ENCODE measurements around the gene MAGI2. TPM values are rescaled to one million over a fixed set of nuclear protein-coding genes. Genes with fewer than 3 reads are reported as not detected.

MAGI2 gene
- total RNA-seq, 2 experiments from 2014 or later, result 0.09 to 0.19 TPM

DNA sequence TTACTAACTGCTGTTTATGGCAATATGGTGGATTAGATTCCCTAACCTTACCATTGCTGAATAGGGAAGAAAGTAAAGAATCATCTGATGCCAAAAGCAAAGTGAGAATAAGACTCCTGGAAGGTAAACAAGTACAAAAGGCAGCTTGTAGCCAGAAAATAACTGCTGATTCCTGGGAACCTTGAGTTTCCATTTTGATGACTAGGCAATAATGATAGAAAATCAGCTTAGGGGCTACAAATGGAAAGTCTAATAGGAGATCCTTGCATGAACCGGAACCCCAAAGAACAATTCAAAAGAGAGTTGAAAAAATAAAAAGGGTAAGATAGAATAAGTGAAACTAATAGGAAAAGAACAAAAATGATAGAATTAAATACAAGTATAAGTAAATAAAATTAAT lies 1338.5 kb downstream of the MAGI2 start:
- Mint-ChIP-seq H3K4me3 (no peak overlapping the region), H3K9me3 (ENCODE audit: low read depth) (no peaks in the 10 kb centered on the region), H3K36me3 (no peaks in the 10 kb centered on the region), H3K4me1 (no peaks in the 10 kb centered on the region), H3K27me3 (peaks cover 7% of the 10 kb centered on the region), H3K27ac (no peak overlapping the region)
- DNase-seq, result no peak
- CTCF ChIA-PET, result no interaction called here
- no peak for ATAC-seq

DNA sequence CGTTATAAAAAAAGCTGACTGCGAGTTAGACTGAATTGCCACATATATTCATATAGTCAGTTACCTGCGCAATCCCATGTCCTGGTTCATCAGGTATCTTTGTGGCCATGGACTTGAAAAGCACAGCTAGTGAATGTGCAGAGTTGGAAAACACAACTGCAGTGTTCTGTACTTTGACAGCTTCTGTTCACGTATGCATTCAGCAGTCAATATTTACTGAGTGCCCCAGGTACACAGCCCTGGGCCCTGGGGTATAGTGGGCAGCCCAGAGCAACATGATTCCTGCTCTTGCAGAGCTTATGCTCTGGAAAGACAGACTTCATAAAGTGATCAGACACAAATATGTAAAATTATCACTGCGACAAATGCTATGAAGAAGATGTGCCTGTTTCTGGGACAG lies 1341.0 kb downstream of the MAGI2 start:
- H3K27me3 Mint-ChIP-seq, result peaks cover 12% of the 10 kb centered on the region
- H3K4me3 Mint-ChIP-seq, result no peak overlapping the region
- H3K9me3 Mint-ChIP-seq (ENCODE audit: low read depth), result peaks cover 2% of the 10 kb centered on the region
- H3K27ac Mint-ChIP-seq, result no peak overlapping the region
- H3K36me3 Mint-ChIP-seq, result no peaks in the 10 kb centered on the region
- no peak for DNase-seq
- H3K4me1 Mint-ChIP-seq, result no peaks in the 10 kb centered on the region
- CTCF ChIA-PET, result no interaction called here
- ATAC-seq, result no peak

DNA sequence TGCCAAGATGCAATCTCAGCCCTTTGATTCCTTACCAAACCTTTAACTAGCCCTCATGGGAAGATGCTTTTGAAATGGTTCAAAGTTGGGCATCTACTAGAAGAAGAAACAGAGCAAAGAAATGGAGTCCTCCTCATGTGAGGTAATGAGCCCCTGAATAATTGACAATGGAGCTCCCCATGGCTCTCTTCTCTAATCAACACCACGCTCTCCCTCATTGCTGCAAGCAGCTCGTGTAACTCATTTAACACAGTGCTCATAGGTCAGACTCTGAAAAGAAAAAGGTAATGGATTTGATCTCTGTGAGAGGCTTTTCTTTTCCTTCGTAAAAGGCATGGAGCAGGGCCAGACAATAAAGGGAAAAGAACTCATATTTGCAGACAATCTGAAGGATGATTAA lies 1342.1 kb downstream of the MAGI2 start:
- DNase-seq, result no peak
- peaks cover 15% of the 10 kb centered on the region for H3K27me3 Mint-ChIP-seq
- H3K4me3 Mint-ChIP-seq, result no peak overlapping the region
- H3K36me3 Mint-ChIP-seq, result no peaks in the 10 kb centered on the region
- H3K27ac Mint-ChIP-seq, result no peak overlapping the region
- ATAC-seq, result no peak
- H3K4me1 Mint-ChIP-seq, result no peaks in the 10 kb centered on the region
- CTCF ChIA-PET, result no interaction called here
- peaks cover 2% of the 10 kb centered on the region for H3K9me3 Mint-ChIP-seq (ENCODE audit: low read depth)

DNA sequence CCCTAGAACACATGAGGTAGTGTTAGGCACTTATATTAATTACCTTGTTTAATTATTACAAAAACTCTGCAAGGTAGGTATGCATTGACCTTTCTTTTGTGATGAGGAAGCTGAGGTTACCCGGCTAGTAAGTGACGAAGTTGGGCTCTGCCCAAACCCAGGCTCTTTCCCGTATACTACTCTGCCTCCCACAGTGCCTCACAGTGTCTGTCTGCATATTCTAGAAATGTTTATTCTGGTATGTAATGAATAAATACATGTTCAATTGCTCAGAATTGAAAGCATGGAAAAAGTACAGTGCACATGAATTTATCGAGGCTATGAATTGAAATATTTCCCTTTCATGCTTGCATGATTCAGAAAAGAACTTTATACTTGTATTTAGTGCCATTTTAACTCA lies 1350.0 kb downstream of the MAGI2 start:
- Mint-ChIP-seq H3K27me3 (peaks cover 10% of the 10 kb centered on the region), H3K36me3 (no peaks in the 10 kb centered on the region), H3K4me1 (no peaks in the 10 kb centered on the region), H3K4me3 (no peak overlapping the region), H3K9me3 (ENCODE audit: low read depth) (peaks cover 1% of the 10 kb centered on the region), H3K27ac (no peak overlapping the region)
- ATAC-seq (no peak), DNase-seq (no peak)
- CTCF ChIA-PET, result no interaction called here

DNA sequence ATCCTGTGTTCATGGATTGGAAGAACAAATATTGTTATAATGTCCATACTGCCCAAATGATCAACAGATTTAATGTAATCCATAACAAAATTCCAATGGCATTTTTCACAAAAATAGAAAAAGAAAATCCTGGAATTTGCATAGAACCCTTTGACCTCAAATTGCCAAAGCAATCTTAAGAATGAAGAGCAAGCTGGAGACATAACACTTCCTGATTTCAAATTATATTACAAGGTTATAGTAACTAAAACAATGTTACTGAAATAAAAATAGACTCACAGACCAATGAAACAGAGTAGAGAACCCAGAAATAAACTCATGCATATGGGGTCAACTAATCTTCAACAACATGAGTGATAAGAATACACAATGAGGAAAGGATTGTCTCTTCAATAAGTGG lies 1352.4 kb downstream of the MAGI2 start:
- H3K9me3 Mint-ChIP-seq (ENCODE audit: low read depth), result no peaks in the 10 kb centered on the region
- no peaks in the 10 kb centered on the region for H3K36me3 Mint-ChIP-seq
- H3K4me3 Mint-ChIP-seq, result no peak overlapping the region
- no peaks in the 10 kb centered on the region for H3K4me1 Mint-ChIP-seq
- H3K27me3 Mint-ChIP-seq, result peaks cover 3% of the 10 kb centered on the region
- DNase-seq (no peak), ATAC-seq (no peak)
- H3K27ac Mint-ChIP-seq, result no peak overlapping the region
- CTCF ChIA-PET, result no interaction called here

DNA sequence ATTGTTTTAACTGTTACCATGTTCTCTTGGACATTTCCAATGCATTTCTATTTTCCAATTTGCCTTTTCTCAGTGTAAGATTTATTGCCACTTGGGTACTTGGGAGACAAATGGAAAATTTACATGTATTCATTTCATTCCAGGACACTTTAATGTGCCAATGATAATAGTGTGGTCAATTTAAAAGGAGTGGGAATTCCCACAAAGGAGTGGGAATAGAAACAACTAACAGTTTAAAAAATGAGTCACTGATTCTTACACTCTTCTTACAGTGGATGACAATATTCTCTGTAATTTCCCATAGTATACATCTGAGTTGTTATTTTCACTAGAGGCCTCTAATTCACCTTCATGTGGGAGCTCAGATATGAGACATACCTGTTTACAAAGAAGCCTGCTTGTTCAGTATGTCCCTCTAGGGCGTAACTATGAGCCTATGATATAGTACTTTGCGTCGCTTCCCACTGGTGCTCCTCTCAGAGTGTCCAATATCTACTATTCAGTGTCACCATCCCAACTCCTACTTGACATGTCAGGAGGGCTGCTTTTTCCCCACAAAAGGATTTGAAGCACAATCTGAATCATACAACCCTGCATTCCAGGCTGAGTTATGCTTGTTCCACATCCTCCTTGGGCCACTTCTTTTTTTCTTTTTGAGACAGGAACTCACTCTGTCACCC lies 1353.6 kb downstream of the MAGI2 start:
- H3K4me3 Mint-ChIP-seq, result no peak overlapping the region
- H3K27ac Mint-ChIP-seq, result no peak overlapping the region
- no peaks in the 10 kb centered on the region for H3K36me3 Mint-ChIP-seq
- no peaks in the 10 kb centered on the region for H3K4me1 Mint-ChIP-seq
- CTCF ChIA-PET, result no interaction called here
- peaks cover 9% of the 10 kb centered on the region for H3K27me3 Mint-ChIP-seq
- DNase-seq (no peak), ATAC-seq (no peak)
- H3K9me3 Mint-ChIP-seq (ENCODE audit: low read depth), result no peaks in the 10 kb centered on the region

DNA sequence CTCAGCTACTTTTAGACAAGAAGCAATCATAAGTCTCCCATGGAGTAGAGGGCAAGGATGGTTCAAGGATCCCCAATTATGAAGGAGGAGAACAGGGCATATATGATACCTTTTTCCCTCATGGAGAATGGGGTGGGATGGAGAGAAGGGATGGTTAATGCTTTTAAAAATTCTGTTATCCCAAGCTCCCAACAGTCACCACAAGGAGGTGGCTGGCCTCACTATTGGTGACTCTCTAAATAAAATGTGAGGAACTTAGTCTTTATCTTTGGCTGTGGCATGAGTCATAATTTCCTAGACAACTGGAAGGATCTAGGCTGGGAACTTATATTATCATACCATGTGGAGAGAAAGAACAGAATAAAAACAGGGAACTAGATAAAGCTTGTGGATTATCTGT lies 1357.9 kb downstream of the MAGI2 start:
- H3K4me1 Mint-ChIP-seq, result no peaks in the 10 kb centered on the region
- no peak for ATAC-seq
- CTCF ChIA-PET, result no interaction called here

DNA sequence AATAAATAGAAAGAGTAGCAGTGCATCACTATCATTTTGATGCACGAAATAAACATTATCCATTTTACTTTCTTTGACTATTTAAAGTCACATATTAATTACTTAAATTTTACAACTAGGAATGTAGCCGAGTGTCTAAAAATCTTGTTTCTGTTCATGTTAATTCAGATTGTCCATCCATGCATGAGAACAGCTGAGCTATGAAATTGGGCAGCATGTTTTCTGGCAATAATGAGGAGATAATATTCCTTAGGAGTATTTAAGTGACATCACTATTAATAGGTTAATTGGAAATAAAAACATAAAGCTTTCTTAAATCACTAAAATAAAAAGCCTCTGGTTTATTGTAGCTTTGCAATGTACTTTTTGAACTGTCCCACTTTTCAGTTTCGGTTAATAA lies 1361.1 kb downstream of the MAGI2 start:
- no peak for ATAC-seq
- Mint-ChIP-seq H3K4me1 (no peaks in the 10 kb centered on the region), H3K36me3 (no peaks in the 10 kb centered on the region), H3K27me3 (peaks cover 8% of the 10 kb centered on the region), H3K27ac (no peak overlapping the region), H3K9me3 (ENCODE audit: low read depth) (no peaks in the 10 kb centered on the region), H3K4me3 (no peak overlapping the region)
- CTCF ChIA-PET, result interaction anchor here (0.6 kb wide), 1 partner anchor 92 kb away, joined by 3 read pairs; no protein-coding TSS in a partner anchor
- no peak for DNase-seq

More for the DNA sequence above, 1357.9 kb downstream of the MAGI2 start:
- H3K27ac Mint-ChIP-seq, result no peak overlapping the region
- no peak for DNase-seq
- H3K4me3 Mint-ChIP-seq, result no peak overlapping the region
- H3K9me3 Mint-ChIP-seq (ENCODE audit: low read depth), result no peaks in the 10 kb centered on the region
- no peaks in the 10 kb centered on the region for H3K36me3 Mint-ChIP-seq
- H3K27me3 Mint-ChIP-seq, result peaks cover 11% of the 10 kb centered on the region

DNA sequence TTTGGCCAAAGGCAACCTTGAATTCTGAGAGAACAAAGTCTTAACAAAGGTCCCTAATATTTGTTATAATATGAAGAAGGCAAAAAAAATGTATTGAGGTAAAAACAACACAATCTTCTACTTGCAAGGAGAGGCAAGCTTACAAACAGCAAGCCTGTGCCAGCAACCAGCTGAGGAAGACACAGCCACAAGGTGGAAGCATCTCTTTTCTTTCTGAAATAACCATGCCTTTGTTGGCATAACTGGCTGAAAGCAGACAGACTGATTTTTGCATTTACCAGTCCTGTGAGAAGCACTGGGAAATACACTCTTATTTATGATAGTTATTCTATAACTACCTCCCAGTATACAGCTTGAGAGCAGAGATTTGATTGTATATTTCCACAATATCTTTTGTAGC lies 1362.9 kb downstream of the MAGI2 start:
- DNase-seq (no peak), ATAC-seq (no peak)
- H3K27me3 Mint-ChIP-seq, result peaks cover 7% of the 10 kb centered on the region
- no peaks in the 10 kb centered on the region for H3K9me3 Mint-ChIP-seq (ENCODE audit: low read depth)
- no peaks in the 10 kb centered on the region for H3K36me3 Mint-ChIP-seq
- no peak overlapping the region for H3K4me3 Mint-ChIP-seq
- CTCF ChIA-PET, result no interaction called here
- H3K27ac Mint-ChIP-seq, result no peak overlapping the region
- H3K4me1 Mint-ChIP-seq, result no peaks in the 10 kb centered on the region

DNA sequence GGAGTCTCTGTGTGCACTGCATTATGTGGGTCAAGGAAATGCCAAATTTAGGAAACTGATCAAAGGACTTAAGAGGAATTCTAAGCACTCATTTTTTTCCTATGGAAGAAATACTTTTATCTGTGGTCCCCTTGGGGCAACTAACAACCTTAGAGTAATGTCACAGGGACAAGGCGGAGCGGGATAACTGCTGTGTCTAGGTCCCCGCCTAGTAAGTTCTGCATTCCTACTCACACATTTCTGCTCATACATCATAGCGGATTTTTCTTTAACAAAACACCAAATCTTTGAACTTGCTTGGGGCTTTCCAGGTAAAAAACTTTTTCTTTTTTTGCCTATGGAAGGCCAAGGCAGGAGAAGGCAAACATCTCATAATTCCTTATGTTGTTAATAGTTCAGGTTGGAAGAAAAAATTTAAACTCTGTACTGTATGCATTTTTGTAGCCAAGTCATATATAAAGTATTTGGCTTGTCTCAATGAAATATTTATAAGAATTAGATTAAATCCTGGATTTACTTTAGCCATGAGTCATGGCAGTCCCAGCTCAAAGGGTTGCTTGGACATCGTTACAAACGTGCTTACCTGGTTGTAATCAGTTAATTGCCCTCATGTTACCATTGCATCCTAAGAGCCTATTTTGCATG lies 1369.9 kb downstream of the MAGI2 start:
- no peak overlapping the region for H3K27ac Mint-ChIP-seq
- H3K4me3 Mint-ChIP-seq, result no peak overlapping the region
- H3K27me3 Mint-ChIP-seq, result peaks cover 10% of the 10 kb centered on the region
- DNase-seq, result no peak
- H3K9me3 Mint-ChIP-seq (ENCODE audit: low read depth), result no peaks in the 10 kb centered on the region
- ATAC-seq, result no peak
- no peaks in the 10 kb centered on the region for H3K36me3 Mint-ChIP-seq
- no peaks in the 10 kb centered on the region for H3K4me1 Mint-ChIP-seq
- CTCF ChIA-PET, result no interaction called here

DNA sequence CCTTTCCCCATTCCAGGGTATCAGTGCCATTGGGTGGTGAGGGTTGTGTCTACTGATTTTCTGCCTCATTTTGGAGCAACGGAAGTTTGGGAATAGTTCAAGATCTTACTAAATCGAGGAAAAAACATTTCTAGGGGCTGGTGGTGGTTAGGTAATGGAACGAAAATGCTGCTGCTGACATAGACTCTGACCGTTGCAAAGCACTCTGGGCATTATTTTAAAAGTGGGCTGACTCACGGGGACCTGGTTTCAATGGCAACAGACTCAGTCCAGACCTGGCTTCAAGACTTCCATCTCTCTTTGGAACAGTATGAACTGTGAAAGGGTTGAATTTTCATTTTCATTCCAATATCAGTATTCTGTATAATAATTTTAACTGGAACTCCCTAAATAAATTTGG lies 1370.9 kb downstream of the MAGI2 start:
- H3K4me1 Mint-ChIP-seq, result no peaks in the 10 kb centered on the region
- ATAC-seq (no peak), DNase-seq (no peak)
- H3K27me3 Mint-ChIP-seq, result peaks cover 10% of the 10 kb centered on the region
- no peak overlapping the region for H3K27ac Mint-ChIP-seq
- H3K9me3 Mint-ChIP-seq (ENCODE audit: low read depth), result no peaks in the 10 kb centered on the region
- CTCF ChIA-PET, result no interaction called here
- H3K4me3 Mint-ChIP-seq, result no peak overlapping the region
- no peaks in the 10 kb centered on the region for H3K36me3 Mint-ChIP-seq

DNA sequence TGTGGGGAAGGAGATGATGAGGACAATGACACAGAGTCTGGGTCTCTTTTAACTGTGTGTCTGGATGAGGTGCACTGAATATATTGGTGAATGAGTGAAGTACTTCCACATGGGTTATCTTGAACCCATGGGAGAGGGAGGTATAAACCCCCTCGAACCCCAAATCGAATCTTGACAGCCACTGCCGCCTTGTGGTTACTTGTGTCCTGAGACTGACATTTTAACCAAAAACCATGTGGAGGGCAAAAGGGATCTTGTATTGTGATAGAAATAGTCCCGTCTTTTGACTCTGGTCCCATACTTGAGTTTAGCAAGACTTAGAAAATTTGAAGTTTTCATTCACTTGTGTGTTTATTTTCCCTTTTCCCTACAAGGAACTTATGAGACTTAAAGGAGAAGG lies 1371.6 kb downstream of the MAGI2 start:
- Mint-ChIP-seq H3K9me3 (ENCODE audit: low read depth) (no peaks in the 10 kb centered on the region), H3K36me3 (no peaks in the 10 kb centered on the region), H3K27ac (no peak overlapping the region), H3K27me3 (peaks cover 10% of the 10 kb centered on the region), H3K4me3 (no peak overlapping the region), H3K4me1 (no peaks in the 10 kb centered on the region)
- CTCF ChIA-PET, result no interaction called here
- ATAC-seq (no peak), DNase-seq (no peak)

DNA sequence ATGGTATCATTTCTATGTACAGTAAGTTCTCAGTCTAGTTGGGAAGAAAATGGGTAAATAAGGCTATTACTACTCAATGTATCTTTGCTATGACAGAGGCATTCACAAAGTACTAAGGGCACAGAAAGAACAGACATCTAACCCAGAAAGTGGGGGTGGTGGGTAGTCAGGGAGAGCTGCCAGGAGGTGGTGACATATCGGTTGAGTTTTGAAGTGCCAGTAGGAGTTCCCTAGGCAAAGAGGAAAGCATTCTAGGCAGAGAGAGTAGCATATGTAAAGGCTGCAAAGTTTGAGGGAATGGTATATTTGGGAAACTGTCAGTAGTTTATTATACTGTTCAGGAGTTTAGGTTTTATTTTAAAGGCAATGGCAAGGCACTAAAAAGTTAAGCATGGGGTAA lies 1372.1 kb downstream of the MAGI2 start:
- no peak for ATAC-seq
- CTCF ChIA-PET, result no interaction called here
- Mint-ChIP-seq H3K4me3 (no peak overlapping the region), H3K4me1 (no peaks in the 10 kb centered on the region), H3K27me3 (peaks cover 10% of the 10 kb centered on the region), H3K27ac (no peak overlapping the region), H3K9me3 (ENCODE audit: low read depth) (no peaks in the 10 kb centered on the region), H3K36me3 (no peaks in the 10 kb centered on the region)
- DNase-seq, result no peak

DNA sequence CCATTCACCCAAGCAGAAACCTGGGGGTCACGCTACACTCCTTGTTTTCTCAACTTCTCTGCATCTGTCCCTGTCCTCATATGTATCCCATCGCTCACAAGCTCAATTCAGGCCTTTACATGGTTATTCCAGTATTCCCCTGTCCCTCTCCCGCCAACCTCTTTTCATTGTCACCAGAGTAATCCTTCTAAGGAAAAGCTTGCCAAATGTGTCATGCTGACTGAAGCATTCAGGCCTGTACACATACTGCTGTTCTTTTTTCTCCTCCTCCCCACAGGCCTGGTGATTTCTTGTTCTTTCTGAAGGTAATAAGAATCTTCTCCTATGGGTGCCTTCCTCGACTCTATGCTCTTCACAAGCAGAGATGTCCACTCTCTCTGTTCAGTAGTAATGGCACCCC lies 1372.7 kb downstream of the MAGI2 start:
- no peak overlapping the region for H3K27ac Mint-ChIP-seq
- no peaks in the 10 kb centered on the region for H3K36me3 Mint-ChIP-seq
- no peak overlapping the region for H3K4me3 Mint-ChIP-seq
- H3K9me3 Mint-ChIP-seq (ENCODE audit: low read depth), result no peaks in the 10 kb centered on the region
- H3K27me3 Mint-ChIP-seq, result peaks cover 10% of the 10 kb centered on the region
- ATAC-seq (no peak), DNase-seq (no peak)
- no peaks in the 10 kb centered on the region for H3K4me1 Mint-ChIP-seq
- CTCF ChIA-PET, result no interaction called here

Measured in activated CD8-positive, alpha-beta memory T cell treated with anti-CD3 and anti-CD28 coated beads, Interleukin-2, amount 10 ng/mL, durations not matched to agents 7 days and 5 days (primary cell).